ENCODE results near the gene ABCA7. TPM values are rescaled to one million over a fixed set of nuclear protein-coding genes. Genes with fewer than 3 reads are reported as not detected.
A peak's percentile ranks its signal among the peaks of the same experiment; 100 is the strongest.

Gene ABCA7
- total and polyA plus RNA-seq, 2 of the 8 experiments (the other 6 are each of a cell fraction or from before 2014, with no cell fraction given): 10.4 to 25.6 TPM

DNA sequence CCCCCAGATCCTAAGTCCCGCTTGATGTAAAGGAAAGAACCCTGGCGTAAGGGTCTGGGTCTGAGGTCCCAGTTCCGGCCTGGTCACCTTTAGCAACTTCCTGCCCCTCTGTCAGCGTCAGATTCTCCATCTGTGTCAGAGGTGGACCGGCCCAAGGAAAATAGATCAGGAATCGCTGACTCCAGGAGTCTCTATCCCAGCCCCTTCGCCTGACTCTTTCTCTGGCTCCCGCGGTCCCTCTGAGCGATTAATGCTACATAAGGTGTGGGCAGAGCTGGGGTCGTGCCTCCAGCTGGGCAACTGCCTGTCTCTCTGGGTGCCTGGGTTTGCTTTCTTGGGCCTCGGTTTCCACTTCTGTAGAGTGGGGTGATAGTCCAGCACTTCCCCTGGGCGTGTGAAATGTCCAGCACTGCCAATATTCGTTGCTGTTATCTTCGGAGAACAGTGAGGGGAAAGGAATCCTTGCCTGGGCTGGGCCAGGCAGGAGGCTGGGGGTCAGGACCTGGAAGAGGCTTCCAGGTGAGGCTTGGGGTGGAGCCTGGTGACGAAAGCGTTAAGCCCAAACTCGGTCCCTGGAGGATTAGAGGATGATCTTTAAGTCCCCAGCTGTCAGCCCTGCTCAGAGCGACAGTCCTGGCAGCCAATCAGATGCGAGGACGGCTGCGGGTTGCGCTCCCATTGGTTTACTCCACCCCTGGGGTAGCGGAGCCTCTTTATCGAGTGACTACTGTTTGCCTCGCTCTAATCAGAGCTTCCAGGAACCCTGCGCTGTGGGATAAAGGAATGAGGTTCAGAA, 767 bp downstream of the ABCA7 start (continued):
- TF ChIP-seq, protein P1, sequence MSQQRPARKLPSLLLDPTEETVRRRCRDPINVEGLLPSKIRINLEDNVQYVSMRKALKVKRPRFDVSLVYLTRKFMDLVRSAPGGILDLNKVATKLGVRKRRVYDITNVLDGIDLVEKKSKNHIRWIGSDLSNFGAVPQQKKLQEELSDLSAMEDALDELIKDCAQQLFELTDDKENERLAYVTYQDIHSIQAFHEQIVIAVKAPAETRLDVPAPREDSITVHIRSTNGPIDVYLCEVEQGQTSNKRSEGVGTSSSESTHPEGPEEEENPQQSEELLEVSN (IDR thresholded peaks at IDR 0.05): no peak
- no peak for TF ChIP-seq GTF2F1 (IDR thresholded peaks at IDR 0.05; ENCODE audit: borderline replicate concordance, low read depth, low read length)
- TF ChIP-seq RBBP5 (IDR thresholded peaks at IDR 0.05; ENCODE audit: borderline replicate concordance, low read depth, low read length): no peak
- TF ChIP-seq YY1 (IDR thresholded peaks at IDR 0.05; ENCODE audit: low read depth, low read length): no peak
- no peak for TF ChIP-seq JUN (IDR thresholded peaks at IDR 0.05; ENCODE audit: low read depth, low read length)
- TF ChIP-seq CEBPB (IDR thresholded peaks at IDR 0.05; ENCODE audit: low read depth, low read length): no peak
- peak; percentile 65 for TF ChIP-seq CREB1 (IDR thresholded peaks at IDR 0.05)
- TF ChIP-seq TAF7 (optimal IDR thresholded peaks at IDR 0.05; ENCODE audit: borderline replicate concordance, low read depth, low read length): no peak
- TF ChIP-seq SP4 (IDR thresholded peaks at IDR 0.05; ENCODE audit: low read length): 0 out of 2 replicates have a peak, but pooled peaks have one; percentile 32
- no peak for TF ChIP-seq RAD21 (IDR thresholded peaks at IDR 0.05 in 1 of 2, conservative IDR thresholded peaks at IDR 0.05 in 1 of 2; ENCODE audit: low read depth in 2 of 2, low read length in 2 of 2)
- TF ChIP-seq GABPA (IDR thresholded peaks at IDR 0.05; ENCODE audit: borderline replicate concordance, insufficient read depth, low read length): no peak
- TF ChIP-seq JUND (IDR thresholded peaks at IDR 0.05; ENCODE audit: low read length): no peak
- TF ChIP-seq, protein P2, sequence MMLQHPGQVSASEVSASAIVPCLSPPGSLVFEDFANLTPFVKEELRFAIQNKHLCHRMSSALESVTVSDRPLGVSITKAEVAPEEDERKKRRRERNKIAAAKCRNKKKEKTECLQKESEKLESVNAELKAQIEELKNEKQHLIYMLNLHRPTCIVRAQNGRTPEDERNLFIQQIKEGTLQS (IDR thresholded peaks at IDR 0.05; ENCODE audit: insufficient read depth, low read depth, low read length): no peak
- peak; percentile 72; the same call in 1 of the 2 replicates for TF ChIP-seq POLR2AphosphoS5 (IDR thresholded peaks at IDR 0.05; ENCODE audit: low read depth, low read length)
- TF ChIP-seq SIRT6 (IDR thresholded peaks at IDR 0.05; ENCODE audit: low read length): no peak
- no peak for TF ChIP-seq EZH2 (IDR thresholded peaks at IDR 0.05; ENCODE audit: low read depth, low read length, severe bottlenecking)
- no peak for TF ChIP-seq POU5F1 (IDR thresholded peaks at IDR 0.05; ENCODE audit: low read depth, low read length)
- no peak for TF ChIP-seq NRF1 (IDR thresholded peaks at IDR 0.05; ENCODE audit: low read depth, low read length)
- no peak for TF ChIP-seq SRF (IDR thresholded peaks at IDR 0.05; ENCODE audit: low read depth, low read length)
- TF ChIP-seq TCF12 (IDR thresholded peaks at IDR 0.05; ENCODE audit: low read depth, low read length): no peak
- TF ChIP-seq, protein P3, sequence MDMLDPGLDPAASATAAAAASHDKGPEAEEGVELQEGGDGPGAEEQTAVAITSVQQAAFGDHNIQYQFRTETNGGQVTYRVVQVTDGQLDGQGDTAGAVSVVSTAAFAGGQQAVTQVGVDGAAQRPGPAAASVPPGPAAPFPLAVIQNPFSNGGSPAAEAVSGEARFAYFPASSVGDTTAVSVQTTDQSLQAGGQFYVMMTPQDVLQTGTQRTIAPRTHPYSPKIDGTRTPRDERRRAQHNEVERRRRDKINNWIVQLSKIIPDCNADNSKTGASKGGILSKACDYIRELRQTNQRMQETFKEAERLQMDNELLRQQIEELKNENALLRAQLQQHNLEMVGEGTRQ (IDR thresholded peaks at IDR 0.05; ENCODE audit: low read length): no peak
- TF ChIP-seq SIN3A (conservative IDR thresholded peaks at IDR 0.05 in 1 of 2, IDR thresholded peaks at IDR 0.05 in 1 of 2; ENCODE audit: low read depth in 1 of 2, low read length in 2 of 2): peak; percentile 67 to 78; a peak in 1 of 4 replicates
- no peak for TF ChIP-seq ASH2L (IDR thresholded peaks at IDR 0.05; ENCODE audit: low read length)
